Astrocyte of the cerebellum (primary cell): ENCODE results near the gene OBSCN.

ENCODE experiments used
- DNase-seq: peaks from one replicate; pipeline ENCODE4 v3.0.0-alpha.2; 2011; ENCODE audit warnings: low read depth
- H3K4me3 ChIP-seq: 2 replicates; pipeline ENCODE4 v1.5.1; 2011; ENCODE audit warnings: mild to moderate bottlenecking, low read depth, low read length, moderate library complexity
- CTCF ChIP-seq: IDR thresholded peaks from 2 replicates; pipeline ENCODE4 v1.5.1; 2012; ENCODE audit warnings: low read length, low read depth, moderate library complexity, mild to moderate bottlenecking; ENCODE audit errors: missing control alignments
- in situ Hi-C: cut with HindIII; loops from 2 replicates; pipeline ENCODE4 v1.10.0; 2017; ENCODE audit warnings: low sequenced_read_pairs

OBSCN gene

GRCh38 chr1:228177183-228177475 is 30.7 kb upstream of the OBSCN start:
- in situ Hi-C loops: no loop called here
- H3K4me3 ChIP-seq: no peak overlapping the region
- DNase-seq: no peak
- TF ChIP-seq CTCF: no peak

- DNase-seq: no peak
- TF ChIP-seq CTCF: no peak
- H3K4me3 ChIP-seq: no peak overlapping the region
- in situ Hi-C loops: no loop called here
Measured at GRCh38 chr1:228177721-228178710, 29.8 kb upstream of the OBSCN start.

GRCh38 chr1:228178737-228179684 is 28.8 kb upstream of the OBSCN start:
- no peak overlapping the region for H3K4me3 ChIP-seq
- DNase-seq: no peak
- TF ChIP-seq CTCF: no peak
- in situ Hi-C loops: no loop called here

- in situ Hi-C loops: loop anchor here (10.0 kb wide), 1 partner anchor 56 kb away; no protein-coding TSS in a partner anchor
- DNase-seq: no peak
- peak; percentile 28 for TF ChIP-seq CTCF
- H3K4me3 ChIP-seq: no peak overlapping the region
Measured at GRCh38 chr1:228180271-228180958, 27.4 kb upstream of the OBSCN start.

GRCh38 chr1:228180959-228181644 is 26.7 kb upstream of the OBSCN start:
- no peak for DNase-seq
- in situ Hi-C loops: loop anchor here (10.0 kb wide), 1 partner anchor 56 kb away; no protein-coding TSS in a partner anchor
- TF ChIP-seq CTCF: no peak
- no peak overlapping the region for H3K4me3 ChIP-seq
